GM18505 (cell line): Measurements from ENCODE around the gene MEIS1.
"Not testable (repeated sequence)": the region's sequence is repeated elsewhere in the genome, so short reads cannot be mapped to it uniquely, and the experiment has no call there.

Experiments
- ATAC-seq: cut with Tn5 transposase; IDR thresholded peaks from one replicate; pipeline ENCODE4 v1.9.1; 2021; ENCODE audit not compliant: unreplicated experiment
- POLR2A ChIP-seq: IDR thresholded peaks from 4 replicates; pipeline ENCODE4 v1.6.1; 2011; ENCODE audit warnings: borderline replicate concordance; ENCODE audit not compliant: insufficient read depth, insufficient read length; ENCODE audit errors: extremely low read depth

MEIS1 gene

DNA sequence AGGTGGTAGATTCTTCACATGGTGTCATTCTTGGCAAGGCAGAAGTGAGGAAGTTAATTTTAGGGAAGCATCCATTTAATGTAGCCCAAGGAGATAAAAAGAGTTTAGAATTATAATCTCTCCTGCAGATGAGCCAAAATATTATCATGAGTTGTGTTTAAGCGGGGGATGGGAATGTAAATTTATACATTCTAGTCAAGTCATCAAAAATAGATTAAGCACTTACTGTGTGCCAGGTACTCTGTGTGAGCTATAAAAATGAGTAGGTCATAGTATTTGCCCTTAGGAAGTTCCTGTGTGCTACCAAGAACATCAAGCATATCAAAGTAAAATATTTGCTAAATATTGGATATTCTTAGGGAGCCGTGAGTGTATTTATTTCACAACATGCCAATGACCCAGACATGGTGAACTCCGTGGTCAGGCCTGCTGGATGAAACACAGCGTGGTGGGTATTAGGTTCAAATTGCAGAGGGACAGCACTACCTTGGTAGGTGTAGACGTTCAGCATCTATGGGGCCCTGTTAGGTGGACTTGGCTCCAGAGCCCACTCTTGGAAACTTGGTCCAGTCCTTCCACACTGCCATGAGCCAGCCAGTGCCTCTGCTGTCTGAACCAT, 37.4 kb downstream of the MEIS1 start:
- TF ChIP-seq POLR2A, result no peak
- ATAC-seq, result no peak

- no peak for ATAC-seq
- TF ChIP-seq POLR2A, result no peak
These were observed 42.4 kb downstream of the MEIS1 start for GRCh38 chr2:66477135-66477842.

- no peak for ATAC-seq
- no peak for TF ChIP-seq POLR2A
These were observed 43.4 kb downstream of the MEIS1 start for GRCh38 chr2:66478299-66478698.

DNA sequence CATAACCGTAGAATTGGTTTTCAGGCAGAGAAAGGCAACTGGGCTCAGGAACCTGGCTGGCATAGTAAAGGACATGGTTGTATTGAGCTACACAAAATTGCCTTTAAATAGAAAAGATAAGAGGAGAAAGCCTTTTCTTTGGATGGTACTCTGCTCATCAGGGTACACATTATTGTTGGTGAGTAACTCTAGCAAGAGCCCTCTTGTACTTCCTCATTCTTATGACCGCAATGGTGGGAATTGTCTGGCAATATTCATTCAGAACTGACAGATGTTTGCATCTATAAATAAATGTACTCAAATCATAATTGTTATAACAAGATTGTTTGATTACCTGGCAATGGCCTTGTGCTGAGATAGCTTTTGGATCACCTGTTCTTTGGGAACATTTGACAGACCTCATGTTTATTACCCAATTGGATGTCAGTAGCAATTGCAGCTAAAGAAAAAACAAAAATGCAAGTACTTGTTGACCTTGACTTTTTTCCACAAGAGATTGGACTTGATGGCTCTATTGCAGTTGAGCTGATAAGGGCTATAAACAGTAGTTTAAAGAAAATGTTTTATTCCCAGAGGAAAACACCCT, 43.9 kb downstream of the MEIS1 start:
- no peak for ATAC-seq

DNA sequence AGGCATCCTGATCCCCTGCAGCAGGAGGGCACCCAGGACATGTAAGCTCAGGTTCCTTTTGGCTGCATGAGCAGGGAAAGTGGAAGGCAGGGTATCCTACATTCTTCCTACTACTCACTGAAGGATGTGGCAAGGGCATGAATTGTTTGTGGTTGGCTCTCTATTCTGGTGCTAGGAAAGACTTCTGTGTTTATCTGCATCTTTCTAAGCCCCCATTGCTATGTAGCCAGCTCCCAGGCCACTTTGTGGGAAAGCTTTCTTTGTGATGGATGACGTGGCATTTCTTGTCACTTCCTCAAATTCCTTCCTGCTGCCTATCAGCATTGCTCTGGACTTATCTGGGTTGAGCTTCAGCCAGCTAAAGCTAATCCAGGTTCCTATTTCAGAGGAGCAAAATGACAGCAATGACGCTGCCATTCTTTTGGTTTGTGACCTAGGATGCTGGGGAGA, 46.2 kb downstream of the MEIS1 start:
- ATAC-seq, result no peak
- TF ChIP-seq POLR2A, result no peak

More for the DNA sequence above, 43.9 kb downstream of the MEIS1 start:
- TF ChIP-seq POLR2A, result no peak

DNA sequence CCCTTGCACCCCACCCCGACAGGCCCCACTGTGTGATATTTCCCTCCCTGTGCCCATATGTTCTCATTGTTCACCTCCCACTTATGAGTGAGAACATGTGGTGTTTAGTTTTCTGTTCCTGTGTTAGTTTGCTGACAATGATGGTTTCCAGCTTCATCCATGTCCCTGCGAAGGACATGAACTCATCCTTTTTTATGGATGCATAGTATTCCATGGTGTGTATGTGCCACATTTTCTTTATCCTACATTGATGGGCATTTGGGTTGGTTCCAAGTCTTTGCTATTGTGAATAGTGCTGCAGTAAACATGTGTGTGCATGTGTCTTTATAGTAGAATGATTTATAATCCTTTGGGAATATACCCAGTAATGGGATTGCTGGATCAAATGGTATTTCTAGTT, 50.3 kb downstream of the MEIS1 start:
- not testable (repeated sequence) for ATAC-seq

DNA sequence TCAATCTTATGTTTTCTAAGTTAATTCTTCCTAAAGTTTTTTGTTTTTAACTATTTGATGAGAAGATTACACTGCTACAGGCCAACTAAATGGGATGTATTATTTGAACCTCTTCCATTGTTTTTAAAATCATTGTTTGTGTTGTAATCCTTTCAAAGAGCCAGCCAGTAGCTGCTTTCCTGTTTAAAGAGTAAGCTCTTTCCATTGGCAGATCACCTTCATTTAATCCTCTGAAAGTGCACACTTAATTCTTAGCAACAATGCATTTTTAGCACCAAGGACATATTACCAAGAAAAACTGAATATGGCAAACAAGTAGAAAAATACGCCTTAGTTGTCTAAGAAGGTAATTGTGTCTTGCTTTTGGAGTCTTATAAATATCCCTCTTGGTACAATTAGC, 54.0 kb downstream of the MEIS1 start:
- no peak for ATAC-seq
- TF ChIP-seq POLR2A, result no peak

DNA sequence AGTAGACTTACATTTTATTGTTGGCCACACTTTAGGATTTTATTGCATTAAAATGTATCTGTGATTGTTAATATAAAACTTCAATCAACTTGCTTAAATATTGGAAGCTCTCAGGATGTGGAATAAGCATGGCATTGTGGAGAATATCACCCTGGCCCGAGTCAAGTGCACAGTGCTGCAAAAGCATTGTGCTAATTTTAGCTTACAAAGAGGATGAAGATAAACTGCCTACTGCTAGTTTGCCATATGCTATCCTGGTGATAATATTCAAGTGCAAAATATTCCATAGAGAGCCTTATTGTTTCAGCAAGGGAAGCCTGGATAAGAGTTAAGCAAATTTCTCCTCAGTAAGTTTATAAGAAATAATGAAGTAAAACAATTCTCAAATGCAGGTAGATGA, 54.5 kb downstream of the MEIS1 start:
- ATAC-seq, result no peak
- TF ChIP-seq POLR2A, result no peak

GRCh38 chr2:66490588-66491001, 55.7 kb downstream of the MEIS1 start:
- no peak for TF ChIP-seq POLR2A
- ATAC-seq, result no peak

DNA sequence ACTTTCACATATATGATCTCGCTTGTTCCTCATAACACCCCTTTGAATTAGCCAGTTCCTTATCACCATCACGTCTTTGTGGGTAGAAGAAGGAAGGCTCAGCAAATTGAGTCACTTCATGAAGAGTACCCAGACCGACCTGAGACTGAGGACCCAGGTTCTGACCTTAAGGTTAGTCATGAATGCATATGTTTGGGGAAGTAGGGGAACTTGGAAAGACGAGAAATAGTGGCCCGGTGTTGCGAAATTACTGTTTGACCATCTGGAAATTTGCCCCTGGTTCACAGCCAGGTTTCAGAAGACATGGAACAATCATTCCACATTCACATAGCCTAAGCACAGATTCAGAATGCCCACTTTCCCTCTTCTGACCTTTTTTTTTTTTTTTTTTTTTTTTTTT, 59.8 kb downstream of the MEIS1 start:
- ATAC-seq, result no peak
- TF ChIP-seq POLR2A, result no peak

- TF ChIP-seq POLR2A, result no peak
These were observed 61.1 kb downstream of the MEIS1 start for GRCh38 chr2:66495788-66496640.

GRCh38 chr2:66496670-66497420, 61.9 kb downstream of the MEIS1 start:
- ATAC-seq, result no peak
- TF ChIP-seq POLR2A, result no peak

More at GRCh38 chr2:66495788-66496640, 61.1 kb downstream of the MEIS1 start:
- no peak for ATAC-seq
